GM19351 (cell line): ENCODE data around the gene PTGDS.

ENCODE experiments used
- ATAC-seq: cut with Tn5 transposase; IDR thresholded peaks from one replicate; pipeline ENCODE4 v1.9.1; 2021; ENCODE audit warnings: mild to moderate bottlenecking, moderate library complexity; ENCODE audit not compliant: unreplicated experiment

The PTGDS gene

GRCh38 chr9:136957461-136957860, 19.8 kb upstream of the PTGDS start:
- ATAC-seq = no peak

DNA sequence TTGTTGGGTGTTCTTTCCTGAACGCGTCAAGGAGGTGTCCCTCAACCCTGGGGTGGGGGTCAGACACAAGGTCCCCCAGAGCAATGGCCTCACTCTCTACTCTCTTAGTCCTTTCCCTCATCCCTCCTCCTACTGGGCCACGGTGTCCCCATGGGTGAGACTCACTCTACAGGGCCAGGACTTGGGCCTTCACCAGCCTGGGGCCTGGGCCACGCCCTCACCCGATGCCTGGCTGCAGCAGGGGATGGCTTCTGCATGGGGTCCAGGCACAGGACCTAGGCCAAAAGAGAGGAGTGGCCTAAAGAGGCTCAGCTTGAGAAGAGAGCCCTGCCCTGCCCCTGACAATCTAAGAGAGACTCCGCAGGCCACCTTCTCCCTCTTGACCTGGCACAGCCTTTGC, 19.4 kb upstream of the PTGDS start:
- ATAC-seq = no peak

DNA sequence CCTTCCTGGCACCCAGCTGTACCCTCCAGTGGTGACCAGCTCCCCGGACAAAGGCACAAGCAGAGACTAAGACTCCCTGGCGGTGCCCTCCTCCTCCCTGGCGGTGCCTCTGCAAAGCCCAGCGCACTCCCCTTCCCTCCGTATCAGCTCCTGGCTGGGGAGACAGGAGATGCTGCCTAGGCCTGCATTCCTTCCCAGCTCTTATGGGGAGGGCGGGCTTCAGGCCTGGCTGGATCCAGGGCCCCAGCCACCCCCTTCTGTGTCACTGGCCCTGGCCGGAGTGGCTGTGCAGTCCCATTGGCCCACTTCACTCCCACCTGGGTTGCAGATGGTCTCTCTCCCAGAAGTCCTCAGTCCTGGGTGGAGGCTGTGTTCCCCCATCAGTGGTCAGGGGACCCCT, 18.8 kb upstream of the PTGDS start:
- no peak for ATAC-seq

GRCh38 chr9:136958898-136959850, 18.1 kb upstream of the PTGDS start:
- ATAC-seq = no peak

GRCh38 chr9:136960212-136960937, 16.9 kb upstream of the PTGDS start:
- no peak for ATAC-seq

- no peak for ATAC-seq
Observed at GRCh38 chr9:136960938-136961275, 16.4 kb upstream of the PTGDS start.

DNA sequence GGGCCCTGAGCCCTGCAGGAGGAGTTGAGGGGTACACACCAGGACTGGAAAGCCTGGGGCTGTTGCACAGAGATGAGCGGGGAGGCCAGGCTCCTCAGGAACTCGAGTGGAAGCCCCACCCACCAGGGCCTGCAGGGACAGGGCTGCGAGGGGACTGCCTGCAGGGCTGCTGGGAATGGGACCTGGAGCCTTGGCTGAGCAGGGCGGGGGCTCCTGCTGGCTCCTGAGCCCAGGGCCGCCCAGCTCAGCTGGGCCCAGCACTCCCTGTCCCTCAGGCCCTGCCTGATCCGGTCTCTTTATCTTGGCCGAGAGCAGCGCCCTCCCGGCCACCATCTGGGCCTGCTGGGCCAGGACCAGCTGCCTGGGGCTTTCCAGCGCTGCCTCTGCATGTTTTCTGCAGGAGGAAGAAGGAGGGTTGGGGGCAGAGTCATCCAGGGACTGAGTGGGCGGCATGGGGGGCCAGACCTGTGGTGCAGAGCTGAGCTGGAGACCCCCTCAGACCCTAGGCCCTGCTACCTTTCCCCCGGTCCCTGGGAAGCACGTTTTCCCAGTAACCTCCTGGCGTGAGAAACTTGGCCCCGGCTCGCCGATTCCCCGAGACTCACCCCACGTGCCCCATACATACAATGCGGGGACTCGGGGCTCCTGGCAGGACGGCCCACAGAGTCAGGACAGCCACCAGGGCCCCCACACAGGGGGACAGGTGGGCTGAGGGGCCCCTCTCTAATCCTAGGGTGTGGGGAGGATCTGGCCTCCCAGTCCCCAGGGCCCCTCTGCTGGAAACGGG, 15.8 kb upstream of the PTGDS start:
- no peak for ATAC-seq

DNA sequence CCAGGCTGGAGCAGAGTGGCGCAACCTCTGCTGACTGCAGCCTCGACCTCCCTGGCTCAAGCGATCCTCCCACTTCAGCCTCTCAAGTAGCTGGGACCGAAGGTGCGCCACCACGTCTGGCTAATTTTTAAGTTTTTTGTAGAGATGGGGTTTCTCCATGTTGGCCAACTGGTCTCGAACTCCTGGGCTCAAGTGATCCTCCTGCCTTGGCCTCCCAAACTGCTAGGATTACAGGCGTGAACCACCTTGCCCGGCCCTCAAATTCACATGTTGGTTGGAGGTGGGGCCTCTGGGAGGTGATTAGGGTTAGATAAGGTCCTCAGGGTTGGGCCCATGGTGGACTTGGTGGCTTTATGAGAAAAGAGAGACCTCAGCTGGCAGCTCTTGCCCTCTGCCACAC, 15.1 kb upstream of the PTGDS start:
- ATAC-seq = no peak

DNA sequence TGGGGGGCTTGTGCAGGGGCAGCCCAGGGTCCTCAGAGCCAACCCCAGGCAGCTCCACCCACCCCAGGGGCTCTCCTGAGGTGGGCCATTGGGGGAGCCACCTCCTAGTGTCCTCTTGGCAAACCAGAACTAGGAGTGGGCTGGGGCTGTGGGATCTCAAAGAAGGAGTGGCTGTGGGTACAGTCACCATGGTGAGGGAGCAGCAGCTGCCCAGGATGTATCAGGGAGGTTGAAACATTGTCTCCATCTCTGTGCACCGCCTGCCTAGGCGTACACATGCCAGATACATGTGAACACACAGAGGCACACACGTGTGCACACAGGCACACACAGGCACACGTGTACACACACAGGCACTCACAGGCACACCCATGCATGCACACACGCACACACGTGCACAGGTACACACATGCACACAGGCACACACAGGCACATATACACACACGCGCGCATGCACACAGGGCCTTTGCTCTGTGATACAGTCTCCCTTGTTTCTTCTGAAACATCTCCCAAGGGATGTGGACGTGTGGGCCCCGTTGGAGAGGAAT, 14.5 kb upstream of the PTGDS start:
- no peak for ATAC-seq

- ATAC-seq = no peak
Observed at GRCh38 chr9:136963341-136963740, 14.0 kb upstream of the PTGDS start.

- ATAC-seq = no peak
Observed at GRCh38 chr9:136963751-136964150, 13.6 kb upstream of the PTGDS start.

DNA sequence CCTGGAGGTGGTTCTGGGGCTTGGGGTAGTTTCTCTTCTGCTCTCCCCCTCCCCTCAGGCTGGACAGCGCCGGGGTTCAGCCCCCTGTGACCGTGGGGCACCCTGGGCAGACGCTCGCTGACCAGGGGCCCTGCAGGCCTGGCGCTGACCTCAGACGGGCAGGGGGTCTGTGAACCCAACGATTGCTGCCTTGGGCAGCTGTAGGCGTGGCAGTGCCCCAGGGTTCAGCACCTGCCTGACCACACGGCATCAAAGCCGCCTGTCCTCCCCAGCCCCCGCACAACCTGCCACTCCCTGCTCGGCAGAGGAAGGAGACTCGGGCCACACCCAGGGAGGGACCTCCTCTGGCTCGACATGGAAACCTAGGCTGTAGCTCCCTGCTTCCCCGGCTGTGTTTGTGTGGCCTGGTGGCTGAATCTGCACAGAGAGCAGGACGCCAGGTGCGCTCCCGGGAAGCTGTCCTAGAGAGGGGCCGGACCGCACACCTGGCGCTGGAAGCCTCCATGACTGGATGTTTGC, 13.1 kb upstream of the PTGDS start:
- ATAC-seq = no peak

- no peak for ATAC-seq
Observed at GRCh38 chr9:136964833-136965422, 12.4 kb upstream of the PTGDS start.

DNA sequence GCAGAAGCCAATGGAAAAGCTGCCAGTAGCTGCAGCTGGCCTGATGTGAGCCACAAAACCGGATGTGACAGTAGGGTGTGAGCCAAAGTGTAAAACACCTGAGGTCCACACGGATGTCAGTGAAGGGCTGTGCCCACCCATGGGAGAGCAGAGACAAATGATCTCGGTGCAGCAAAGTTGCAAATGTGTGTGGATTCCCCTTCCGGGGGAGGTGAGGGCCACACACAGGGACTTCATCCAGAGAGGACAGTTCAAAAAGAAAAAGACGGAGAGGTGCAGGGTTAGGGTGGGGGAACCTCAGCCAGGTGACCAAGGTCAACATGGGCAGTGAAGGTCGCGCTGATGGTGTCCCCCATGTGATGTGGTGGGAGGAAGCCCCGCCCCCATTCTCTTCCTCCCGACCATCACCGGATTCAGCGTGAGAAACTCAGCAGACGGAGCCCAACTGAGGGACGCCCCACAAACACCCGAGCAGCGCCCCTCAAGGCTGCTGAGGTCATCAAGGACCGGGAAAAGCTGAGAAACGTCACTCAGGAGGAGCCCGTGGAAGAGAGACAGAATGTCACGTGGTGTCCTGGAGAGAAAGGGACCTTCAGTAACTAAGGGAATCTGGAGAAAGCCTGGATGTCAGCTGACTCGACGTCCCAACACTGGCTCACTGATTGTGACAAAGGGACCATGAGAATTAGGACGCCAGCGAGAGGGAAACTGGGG, 11.4 kb upstream of the PTGDS start:
- no peak for ATAC-seq

DNA sequence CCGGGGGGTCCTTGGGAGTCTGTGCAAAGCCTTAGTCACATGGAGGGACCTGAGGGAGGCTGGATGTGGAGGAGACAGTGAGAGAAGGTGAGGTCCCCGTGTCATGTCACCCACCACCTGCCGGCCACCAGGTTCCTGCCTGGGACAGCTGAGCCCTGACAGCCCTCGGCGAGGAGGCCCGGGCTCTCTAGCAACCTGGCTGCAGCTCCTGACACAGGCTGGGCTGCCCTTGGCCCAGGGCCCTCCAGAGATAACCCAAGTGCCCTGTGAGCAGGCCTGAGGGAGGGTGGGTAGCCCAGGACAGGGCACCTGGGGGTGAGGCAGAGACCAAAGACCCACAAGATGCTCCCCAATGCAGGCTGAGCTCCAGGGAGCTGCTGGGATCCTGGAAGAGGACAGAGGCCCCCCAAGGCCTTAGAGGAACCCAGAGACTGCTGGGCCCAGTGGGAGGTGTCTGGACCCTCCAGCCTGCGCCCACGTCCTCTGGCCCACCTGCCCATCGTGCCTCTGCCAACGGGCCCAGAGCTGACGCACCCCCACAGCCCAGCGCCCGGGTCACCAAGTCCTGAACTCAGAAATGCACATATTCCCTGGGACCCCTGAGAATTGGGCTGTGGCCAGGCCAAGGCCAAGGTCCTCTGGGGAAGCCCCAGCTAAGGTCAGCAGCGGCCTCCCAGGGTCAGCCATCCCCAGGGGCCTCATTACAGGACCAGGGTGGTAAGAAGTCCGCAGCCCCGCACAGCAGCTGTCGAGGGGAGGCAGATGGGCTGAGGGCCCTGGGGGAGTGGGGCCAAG, 8.8 kb upstream of the PTGDS start:
- no peak for ATAC-seq

- no peak for ATAC-seq
Observed at GRCh38 chr9:136969150-136969549, 8.2 kb upstream of the PTGDS start.

GRCh38 chr9:136969774-136970173, 7.5 kb upstream of the PTGDS start:
- ATAC-seq = no peak

GRCh38 chr9:136970361-136970760, 6.9 kb upstream of the PTGDS start:
- no peak for ATAC-seq

GRCh38 chr9:136971746-136972145, 5.6 kb upstream of the PTGDS start:
- no peak for ATAC-seq
